Adipocyte (in vitro differentiated cells): ENCODE data around the gene HES5.
A peak's percentile ranks its signal among the peaks of the same experiment; 100 is the strongest.
"Not testable (repeated sequence)": the region's sequence is repeated elsewhere in the genome, so short reads cannot be mapped to it uniquely, and the experiment has no call there.

ENCODE experiments used
- DNase-seq: peaks from one replicate; pipeline ENCODE4 v3.0.0-alpha.2; 2015; ENCODE audit warnings: low read depth
- H3K27me3 ChIP-seq: replicated peaks from 2 replicates; pipeline ENCODE4 v1.7.0; 2013; ENCODE audit warnings: mild to moderate bottlenecking, low read length, moderate library complexity; ENCODE audit not compliant: control insufficient read depth, insufficient read depth
- H3K36me3 ChIP-seq: 2 replicates; pipeline ENCODE4 v1.7.0; 2013; ENCODE audit warnings: low read length, mild to moderate bottlenecking, moderate library complexity; ENCODE audit not compliant: control insufficient read depth, insufficient read depth, severe bottlenecking
- H3K4me1 ChIP-seq: 2 replicates; pipeline ENCODE4 v1.7.0; 2013; ENCODE audit warnings: mild to moderate bottlenecking, low read length, moderate library complexity; ENCODE audit not compliant: control insufficient read depth, insufficient read depth
- H3K4me3 ChIP-seq: 2 replicates; pipeline ENCODE4 v1.7.0; 2013; ENCODE audit warnings: mild to moderate bottlenecking, low read length, moderate library complexity
- H3K9ac ChIP-seq: 2 replicates; pipeline ENCODE4 v1.7.0; 2013; ENCODE audit warnings: mild to moderate bottlenecking, low read length, moderate library complexity
- H3K9me3 ChIP-seq: 2 replicates; pipeline ENCODE4 v1.7.0; 2013; ENCODE audit warnings: mild to moderate bottlenecking, low read length, moderate library complexity; ENCODE audit not compliant: control insufficient read depth

Gene HES5

DNA sequence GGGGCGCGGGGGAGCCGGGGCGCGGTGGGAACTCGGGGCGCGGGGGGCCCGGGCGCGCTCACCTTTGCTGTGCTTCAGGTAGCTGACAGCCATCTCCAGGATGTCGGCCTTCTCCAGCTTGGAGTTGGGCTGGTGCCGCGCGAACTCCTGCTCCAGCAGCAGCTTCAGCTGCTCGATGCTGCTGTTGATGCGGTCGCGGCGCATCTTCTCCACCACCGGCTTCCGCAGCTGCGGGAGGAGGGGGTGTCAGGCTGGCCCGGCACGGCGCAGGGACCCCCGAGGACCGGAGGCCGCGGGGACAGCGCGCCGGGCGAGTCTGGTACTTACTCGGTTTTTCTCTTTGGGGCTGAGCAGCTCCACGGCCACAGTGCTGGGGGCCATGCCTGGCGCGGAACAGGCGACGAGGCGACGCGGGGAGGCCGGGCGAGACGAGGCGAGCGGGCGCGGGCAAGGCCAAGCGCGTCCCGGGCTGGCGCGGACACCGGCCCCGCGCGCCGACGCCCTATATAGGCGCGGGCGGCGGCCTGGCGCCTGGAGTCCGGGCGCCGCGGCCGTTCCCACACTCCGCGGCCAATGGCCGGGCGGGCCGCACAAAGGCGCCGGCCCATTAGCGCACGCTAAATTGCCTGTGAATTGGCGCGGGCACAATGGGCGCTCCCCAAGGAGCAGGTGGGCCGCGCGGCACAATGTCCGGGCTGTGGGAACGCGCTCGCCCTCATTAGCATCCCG is at the start of gene HES5:
HES5 (minus strand) TSS at position 480 of the 729 bp plus-strand sequence; CDS start at position 381, 99 bp downstream.
- peaks cover 21% of the 10 kb centered on the region for H3K4me1 ChIP-seq
- H3K9ac ChIP-seq: no peak within 1 kb of the TSS
- H3K4me3 ChIP-seq: no peak within 1 kb of the TSS

GRCh38 chr1:2578758-2579118 is 48.7 kb upstream of the HES5 start:
- DNase-seq: no peak
- Histone ChIP-seq H3K4me3 (no peak overlapping the region), H3K27me3 (peaks cover 8% of the 10 kb centered on the region)

More for the DNA sequence above, at the start of gene HES5:
- DNase-seq: peak; percentile 60
- H3K9me3 ChIP-seq: no peaks in the 10 kb centered on the region
- peaks cover 35% of the 10 kb centered on the region for H3K27me3 ChIP-seq
- H3K36me3 ChIP-seq: no peaks in the 10 kb centered on the region

GRCh38 chr1:2577565-2578075 is 47.6 kb upstream of the HES5 start:
- not testable (repeated sequence) for DNase-seq, H3K9ac ChIP-seq, H3K36me3 ChIP-seq, H3K4me3 ChIP-seq, H3K4me1 ChIP-seq
- Histone ChIP-seq H3K9me3 (peaks cover 13% of the 10 kb centered on the region), H3K27me3 (peaks cover 11% of the 10 kb centered on the region)

More at GRCh38 chr1:2578758-2579118, 48.7 kb upstream of the HES5 start:
- Histone ChIP-seq H3K4me1 (no peaks in the 10 kb centered on the region), H3K36me3 (no peaks in the 10 kb centered on the region), H3K9ac (no peak overlapping the region), H3K9me3 (peaks cover 3% of the 10 kb centered on the region)

DNA sequence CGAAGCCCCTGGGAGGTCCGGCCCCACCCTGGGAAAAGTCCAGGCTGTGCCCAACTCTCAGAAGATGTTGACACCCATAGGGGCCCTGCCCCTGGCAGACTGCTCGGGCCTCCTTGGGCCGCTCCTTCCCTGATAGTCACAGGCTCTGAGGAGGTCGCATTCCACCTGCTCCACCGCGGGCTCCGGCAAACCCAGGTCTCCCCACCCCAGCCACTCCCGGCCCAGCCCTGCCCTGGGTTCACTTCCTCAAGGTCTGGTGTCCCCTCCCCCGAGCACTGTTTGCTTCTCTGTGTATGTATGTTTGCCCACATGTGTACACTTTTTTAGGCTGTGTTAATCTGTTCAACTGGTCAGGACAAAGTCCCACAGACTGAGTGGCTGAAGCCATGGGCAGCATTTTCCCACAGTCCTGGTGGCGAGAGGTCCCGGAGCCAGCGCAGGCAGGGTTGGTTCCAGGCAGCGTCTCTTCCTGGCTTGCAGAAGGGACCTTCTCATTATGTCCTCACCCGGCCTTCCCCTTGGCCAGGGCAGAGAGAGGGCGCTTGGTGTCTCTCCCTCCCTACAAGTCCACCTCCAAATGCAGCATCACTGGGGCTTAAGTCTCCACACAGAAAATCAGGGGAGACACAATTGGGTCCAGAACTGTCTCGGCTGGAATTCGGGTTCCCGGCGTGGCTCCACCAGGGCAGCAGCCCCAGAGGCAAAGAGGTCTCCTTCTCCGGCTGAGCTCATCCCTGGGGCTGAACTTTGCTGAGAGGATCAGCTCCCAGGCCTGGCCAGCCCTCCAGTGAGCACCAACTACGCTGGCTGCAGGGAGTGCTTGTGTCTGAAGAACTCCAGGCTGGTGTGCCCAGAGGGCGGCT is 46.0 kb upstream of the HES5 start:
- Histone ChIP-seq H3K4me3 (no peak overlapping the region), H3K27me3 (peaks cover 15% of the 10 kb centered on the region), H3K4me1 (no peaks in the 10 kb centered on the region), H3K9me3 (peaks cover 13% of the 10 kb centered on the region), H3K9ac (no peak overlapping the region), H3K36me3 (no peaks in the 10 kb centered on the region)
- no peak for DNase-seq

DNA sequence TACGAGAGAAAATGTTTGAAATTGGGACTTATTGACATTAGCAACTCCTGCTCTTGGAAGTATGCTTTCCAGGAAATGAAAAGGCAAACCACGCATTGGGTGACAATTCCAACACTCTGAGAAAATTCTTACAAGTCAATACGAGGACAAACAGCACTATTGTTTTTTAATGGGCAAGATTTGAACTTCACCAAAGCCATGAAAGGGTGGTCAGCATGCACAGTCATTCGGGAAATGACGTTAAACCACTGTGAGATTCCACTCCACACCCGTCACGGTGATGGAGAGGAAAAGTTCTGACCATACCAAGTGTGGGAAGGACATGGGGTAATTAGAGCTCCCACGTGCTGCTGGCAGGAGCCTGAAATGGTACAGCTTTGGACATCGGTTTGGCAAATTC is 44.3 kb upstream of the HES5 start:
- Histone ChIP-seq H3K36me3 (no peaks in the 10 kb centered on the region), H3K4me3 (no peak overlapping the region), H3K9ac (no peak overlapping the region), H3K27me3 (peaks cover 22% of the 10 kb centered on the region), H3K9me3 (peaks cover 13% of the 10 kb centered on the region), H3K4me1 (no peaks in the 10 kb centered on the region)
- no peak for DNase-seq

DNA sequence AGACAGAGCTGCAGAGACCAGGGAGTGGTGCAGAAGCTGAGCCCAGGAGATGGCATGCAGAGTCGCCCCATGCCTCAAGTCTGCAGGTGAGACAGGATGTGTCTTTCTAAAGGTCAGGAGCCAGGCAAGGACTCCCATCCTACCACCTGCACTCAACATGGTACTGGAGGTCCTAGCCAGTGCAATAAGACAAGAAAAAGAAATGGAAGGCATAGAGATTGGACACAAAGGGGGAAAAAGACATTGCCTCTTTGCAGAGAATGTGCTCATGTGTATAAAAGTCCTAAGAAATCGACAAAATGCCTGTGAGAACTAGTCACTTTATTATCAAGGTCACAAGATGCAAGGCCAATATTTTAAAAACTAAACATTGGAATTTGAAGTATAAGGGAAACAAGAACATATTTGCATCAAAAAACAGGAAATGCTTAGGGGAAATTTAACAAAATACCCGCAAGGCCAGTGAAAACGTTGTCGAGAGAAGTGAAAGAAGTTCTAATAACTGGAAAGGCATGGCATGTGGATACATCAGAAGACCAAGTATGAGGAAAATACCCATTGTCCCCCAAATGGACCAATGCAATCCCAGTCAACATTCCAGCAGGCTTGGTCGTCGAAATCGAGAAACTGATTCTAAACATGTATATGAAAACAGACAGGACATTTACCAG is 43.3 kb upstream of the HES5 start:
- no peaks in the 10 kb centered on the region for H3K4me1 ChIP-seq
- DNase-seq: no peak
- H3K9me3 ChIP-seq: peaks cover 13% of the 10 kb centered on the region
- H3K4me3 ChIP-seq: no peak overlapping the region
- H3K9ac ChIP-seq: no peak overlapping the region
- H3K36me3 ChIP-seq: no peaks in the 10 kb centered on the region
- H3K27me3 ChIP-seq: peaks cover 22% of the 10 kb centered on the region

DNA sequence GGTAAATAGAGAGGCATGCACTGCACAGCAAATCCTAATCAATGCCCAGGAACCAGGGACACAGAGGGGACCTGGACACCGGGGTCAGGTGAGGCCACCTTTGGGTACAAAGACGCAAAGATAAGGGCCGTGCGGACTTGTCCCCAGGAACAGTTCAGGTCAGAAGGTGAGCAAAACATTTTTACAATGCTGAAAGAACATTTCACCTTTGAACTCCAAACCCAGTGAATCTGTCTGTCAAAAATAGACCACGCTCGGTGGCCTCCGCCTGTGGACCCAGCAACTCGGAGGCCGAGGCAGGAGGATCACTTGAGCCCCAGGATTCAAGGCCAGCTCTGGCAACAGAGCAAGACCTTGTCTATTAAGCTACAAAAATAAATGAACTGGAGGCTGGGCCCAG is 41.3 kb upstream of the HES5 start:
- no peak for DNase-seq
- Histone ChIP-seq H3K27me3 (peaks cover 28% of the 10 kb centered on the region), H3K36me3 (no peaks in the 10 kb centered on the region), H3K9ac (no peak overlapping the region), H3K9me3 (peaks cover 13% of the 10 kb centered on the region), H3K4me3 (no peak overlapping the region), H3K4me1 (no peaks in the 10 kb centered on the region)

- Histone ChIP-seq H3K36me3 (no peaks in the 10 kb centered on the region), H3K9me3 (peaks cover 13% of the 10 kb centered on the region), H3K4me1 (no peaks in the 10 kb centered on the region), H3K9ac (no peak overlapping the region), H3K27me3 (peaks cover 28% of the 10 kb centered on the region), H3K4me3 (no peak overlapping the region)
- DNase-seq: no peak
These were observed 40.3 kb upstream of the HES5 start for GRCh38 chr1:2570332-2570731.

DNA sequence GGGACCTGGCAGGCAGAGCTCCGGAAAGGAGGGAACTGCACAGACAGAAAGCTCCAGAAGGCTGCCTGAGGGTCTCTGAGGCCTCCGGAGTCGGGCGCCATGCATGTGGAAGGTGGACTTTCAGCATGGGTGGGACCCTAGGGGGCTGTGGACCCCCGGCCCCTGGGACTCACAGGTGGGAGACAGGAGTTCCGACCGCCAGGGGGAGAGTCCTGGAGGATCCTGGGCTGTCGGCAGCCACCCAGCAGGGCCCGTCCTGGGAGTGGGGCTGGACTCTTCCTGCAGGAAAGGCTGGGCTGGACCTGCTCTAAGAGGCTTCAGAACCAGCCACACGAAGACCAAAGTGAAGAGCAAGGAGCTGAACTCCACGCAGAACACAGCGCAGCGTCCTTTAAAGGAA is 39.6 kb upstream of the HES5 start:
- not testable (repeated sequence) for H3K4me1 ChIP-seq, H3K9ac ChIP-seq, DNase-seq, H3K36me3 ChIP-seq, H3K4me3 ChIP-seq
- H3K27me3 ChIP-seq: peaks cover 32% of the 10 kb centered on the region
- peaks cover 13% of the 10 kb centered on the region for H3K9me3 ChIP-seq

- DNase-seq: no peak
- no peak overlapping the region for H3K4me3 ChIP-seq
- no peaks in the 10 kb centered on the region for H3K36me3 ChIP-seq
- no peaks in the 10 kb centered on the region for H3K4me1 ChIP-seq
- H3K27me3 ChIP-seq: peaks cover 31% of the 10 kb centered on the region
- peaks cover 13% of the 10 kb centered on the region for H3K9me3 ChIP-seq
- H3K9ac ChIP-seq: no peak overlapping the region
These were observed 39.0 kb upstream of the HES5 start for GRCh38 chr1:2569060-2569459.
